ENCODE measurements around the gene NAMPT. TPM values are rescaled to one million over a fixed set of nuclear protein-coding genes. Genes with fewer than 3 reads are reported as not detected.
A peak's percentile ranks its signal among the peaks of the same experiment; 100 is the strongest.
"Not testable (repeated sequence)": the region's sequence is repeated elsewhere in the genome, so short reads cannot be mapped to it uniquely, and the experiment has no call there.

The NAMPT gene
- total and polyA plus RNA-seq, 9 of the 15 experiments (the other 6 are each of a cell fraction or from before 2014, with no cell fraction given): 41.1 to 160 (median 106) TPM

GRCh38 chr7:106298631-106299030 is 13.8 kb upstream of the NAMPT start:
- intact Hi-C loops (cut with micrococcal nuclease); BruUV-seq (replicated peaks); H3K4me1 ChIP-seq (replicated peaks in 1 of 2; ENCODE audit: control insufficient read depth in 2 of 2, insufficient read depth in 2 of 2, low read length in 2 of 2); H3K9ac ChIP-seq (ENCODE audit: insufficient read depth in 1 of 2, low read depth in 2 of 2, low read length in 2 of 2); H3K36me3 ChIP-seq (ENCODE audit: control insufficient read depth, insufficient read depth, low read length); H4K20me1 ChIP-seq (replicated peaks; ENCODE audit: control insufficient read depth, insufficient read depth, low read length); FAIRE-seq; H3K79me2 ChIP-seq (ENCODE audit: control insufficient read depth, insufficient read depth, low read length); H3K4me2 ChIP-seq (ENCODE audit: insufficient read depth, low read length); CTCF ChIA-PET (ENCODE audit: low intra/inter-chr PET ratio); in situ Hi-C loops (cut with MboI); H3K4me3 ChIP-seq; ATAC-seq; POLR2A ChIA-PET; DNase-seq (ENCODE audit: extremely low read depth in 1 of 4, low spot score in 3 of 4); H2AFZ ChIP-seq (ENCODE audit: low read depth, low read length); H3K27me3 ChIP-seq (ENCODE audit: control insufficient read depth in 2 of 2, insufficient read depth in 2 of 2, low read length in 2 of 2); H3K9me3 ChIP-seq (replicated peaks; ENCODE audit: control insufficient read depth, insufficient read depth, low read depth, low read length); H3K9me1 ChIP-seq (ENCODE audit: control insufficient read depth, insufficient read depth, low read length); H3K27ac ChIP-seq (ENCODE audit: extremely low read depth, low read depth, low read length): not testable (repeated sequence)
- 22% methylated on average over 1 of the region's 4 CpGs for WGBS (ENCODE audit: insufficient coverage, low coverage, missing lambda C conversion rate)
- TF ChIP-seq KDM1A (IDR thresholded peaks at IDR 0.05): 0 out of 4 replicates have a peak, but pooled peaks of 1 of the 2 experiments have one; percentile 11
- peak; percentile 54 for TF ChIP-seq ZNF146 (CRISPR knock-in tag; IDR thresholded peaks at IDR 0.05; ENCODE audit: unreplicated experiment)

- CTCF ChIA-PET (ENCODE audit: low intra/inter-chr PET ratio); H3K4me1 ChIP-seq (replicated peaks in 1 of 2; ENCODE audit: control insufficient read depth in 2 of 2, insufficient read depth in 2 of 2, low read length in 2 of 2); H2AFZ ChIP-seq (ENCODE audit: low read depth, low read length); ATAC-seq; H3K27ac ChIP-seq (ENCODE audit: extremely low read depth, low read depth, low read length); BruUV-seq (replicated peaks); H3K9ac ChIP-seq (ENCODE audit: insufficient read depth in 1 of 2, low read depth in 2 of 2, low read length in 2 of 2); H4K20me1 ChIP-seq (replicated peaks; ENCODE audit: control insufficient read depth, insufficient read depth, low read length); DNase-seq (ENCODE audit: extremely low read depth in 1 of 4, low spot score in 3 of 4); H3K9me1 ChIP-seq (ENCODE audit: control insufficient read depth, insufficient read depth, low read length); in situ Hi-C loops (cut with MboI); H3K36me3 ChIP-seq (ENCODE audit: control insufficient read depth, insufficient read depth, low read length); FAIRE-seq; intact Hi-C loops (cut with micrococcal nuclease); H3K4me3 ChIP-seq; H3K9me3 ChIP-seq (replicated peaks; ENCODE audit: control insufficient read depth, insufficient read depth, low read depth, low read length); H3K27me3 ChIP-seq (ENCODE audit: control insufficient read depth in 2 of 2, insufficient read depth in 2 of 2, low read length in 2 of 2); H3K4me2 ChIP-seq (ENCODE audit: insufficient read depth, low read length); H3K79me2 ChIP-seq (ENCODE audit: control insufficient read depth, insufficient read depth, low read length): not testable (repeated sequence)
- TF ChIP-seq AFF1 (IDR thresholded peaks at IDR 0.05; ENCODE audit: low read depth in 1 of 2, partially characterized antibody in 2 of 2): peak in 1 of 2 experiments; percentile 96
- POLR2A ChIA-PET: interaction anchor here (1.7 kb wide), 1 partner anchor 13 kb away, joined by 6 read pairs; the partner anchor contains the start of gene NAMPT
- 25% methylated on average over 2 of the region's 4 CpGs for WGBS (ENCODE audit: insufficient coverage, low coverage, missing lambda C conversion rate)
Observed at GRCh38 chr7:106298155-106298554, 13.4 kb upstream of the NAMPT start.

Measured in K562 (cell line).